ENCODE results near the gene PSMD13.

PSMD13 gene

DNA sequence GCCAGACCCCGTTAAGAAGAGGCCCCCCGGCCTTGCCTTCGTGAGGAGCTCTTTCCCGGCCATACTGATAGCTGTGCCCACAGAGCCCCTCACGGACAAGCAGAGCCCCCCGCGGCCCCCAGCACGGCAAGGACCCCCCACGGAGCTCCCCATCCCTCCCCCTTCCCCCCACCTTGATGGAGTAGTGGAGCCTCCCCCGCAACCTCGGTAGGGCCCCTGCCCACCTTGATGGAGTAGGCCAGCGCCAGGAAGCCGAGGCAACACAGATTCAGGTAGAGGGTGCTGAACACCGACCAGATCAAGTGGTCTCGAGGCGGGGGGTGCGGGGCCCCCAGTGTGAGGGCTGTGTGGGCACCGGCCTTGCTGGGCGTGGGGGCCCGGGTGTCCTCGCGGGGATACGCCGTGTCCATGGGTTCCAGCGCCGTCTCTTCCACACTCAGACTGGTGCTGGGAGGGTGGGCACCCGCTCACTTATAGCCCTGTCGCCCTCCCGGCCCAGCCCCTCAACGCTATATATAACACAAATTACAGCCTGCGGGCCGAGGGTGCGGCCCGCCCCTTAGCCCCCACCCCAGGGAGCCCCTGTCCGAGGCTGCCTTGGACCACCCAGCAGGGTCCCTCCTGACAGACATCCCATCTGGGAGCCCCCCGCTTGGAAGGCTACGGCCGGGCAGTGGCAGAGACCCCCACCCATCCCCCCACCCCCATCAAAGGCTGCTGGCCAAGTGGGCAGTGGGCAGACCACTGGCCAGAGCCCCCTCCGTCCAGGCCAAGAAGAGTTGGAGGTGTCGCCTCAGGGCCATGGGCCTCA lies 62.5 kb downstream of the PSMD13 start, which contains the start of gene IFITM5:
Gene IFITM5 (minus strand): TSS at position 446 of the 811 bp plus-strand sequence. CDS start 36 bp downstream, at position 410.
- TF ChIP-seq, protein P1, sequence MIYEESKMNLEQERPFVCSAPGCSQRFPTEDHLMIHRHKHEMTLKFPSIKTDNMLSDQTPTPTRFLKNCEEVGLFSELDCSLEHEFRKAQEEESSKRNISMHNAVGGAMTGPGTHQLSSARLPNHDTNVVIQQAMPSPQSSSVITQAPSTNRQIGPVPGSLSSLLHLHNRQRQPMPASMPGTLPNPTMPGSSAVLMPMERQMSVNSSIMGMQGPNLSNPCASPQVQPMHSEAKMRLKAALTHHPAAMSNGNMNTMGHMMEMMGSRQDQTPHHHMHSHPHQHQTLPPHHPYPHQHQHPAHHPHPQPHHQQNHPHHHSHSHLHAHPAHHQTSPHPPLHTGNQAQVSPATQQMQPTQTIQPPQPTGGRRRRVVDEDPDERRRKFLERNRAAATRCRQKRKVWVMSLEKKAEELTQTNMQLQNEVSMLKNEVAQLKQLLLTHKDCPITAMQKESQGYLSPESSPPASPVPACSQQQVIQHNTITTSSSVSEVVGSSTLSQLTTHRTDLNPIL (CRISPR knock-in tag; IDR thresholded peaks at IDR 0.05; ENCODE audit: low read depth), result no peak
- no peak for TF ChIP-seq CSDC2 (CRISPR knock-in tag; IDR thresholded peaks at IDR 0.05)
- no peak for TF ChIP-seq ZNF8 (CRISPR knock-in tag; IDR thresholded peaks at IDR 0.05)
- TF ChIP-seq ZNF565 (CRISPR knock-in tag; conservative IDR thresholded peaks at IDR 0.05; ENCODE audit: low read depth), result no peak
- TF ChIP-seq, protein P2, sequence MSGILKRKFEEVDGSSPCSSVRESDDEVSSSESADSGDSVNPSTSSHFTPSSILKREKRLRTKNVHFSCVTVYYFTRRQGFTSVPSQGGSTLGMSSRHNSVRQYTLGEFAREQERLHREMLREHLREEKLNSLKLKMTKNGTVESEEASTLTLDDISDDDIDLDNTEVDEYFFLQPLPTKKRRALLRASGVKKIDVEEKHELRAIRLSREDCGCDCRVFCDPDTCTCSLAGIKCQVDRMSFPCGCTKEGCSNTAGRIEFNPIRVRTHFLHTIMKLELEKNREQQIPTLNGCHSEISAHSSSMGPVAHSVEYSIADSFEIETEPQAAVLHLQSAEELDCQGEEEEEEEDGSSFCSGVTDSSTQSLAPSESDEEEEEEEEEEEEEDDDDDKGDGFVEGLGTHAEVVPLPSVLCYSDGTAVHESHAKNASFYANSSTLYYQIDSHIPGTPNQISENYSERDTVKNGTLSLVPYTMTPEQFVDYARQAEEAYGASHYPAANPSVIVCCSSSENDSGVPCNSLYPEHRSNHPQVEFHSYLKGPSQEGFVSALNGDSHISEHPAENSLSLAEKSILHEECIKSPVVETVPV (CRISPR knock-in tag; IDR thresholded peaks at IDR 0.05), result no peak
- no peak for TF ChIP-seq SNAI2 (CRISPR knock-in tag; IDR thresholded peaks at IDR 0.05)
- ATAC-seq, result no peak

DNA sequence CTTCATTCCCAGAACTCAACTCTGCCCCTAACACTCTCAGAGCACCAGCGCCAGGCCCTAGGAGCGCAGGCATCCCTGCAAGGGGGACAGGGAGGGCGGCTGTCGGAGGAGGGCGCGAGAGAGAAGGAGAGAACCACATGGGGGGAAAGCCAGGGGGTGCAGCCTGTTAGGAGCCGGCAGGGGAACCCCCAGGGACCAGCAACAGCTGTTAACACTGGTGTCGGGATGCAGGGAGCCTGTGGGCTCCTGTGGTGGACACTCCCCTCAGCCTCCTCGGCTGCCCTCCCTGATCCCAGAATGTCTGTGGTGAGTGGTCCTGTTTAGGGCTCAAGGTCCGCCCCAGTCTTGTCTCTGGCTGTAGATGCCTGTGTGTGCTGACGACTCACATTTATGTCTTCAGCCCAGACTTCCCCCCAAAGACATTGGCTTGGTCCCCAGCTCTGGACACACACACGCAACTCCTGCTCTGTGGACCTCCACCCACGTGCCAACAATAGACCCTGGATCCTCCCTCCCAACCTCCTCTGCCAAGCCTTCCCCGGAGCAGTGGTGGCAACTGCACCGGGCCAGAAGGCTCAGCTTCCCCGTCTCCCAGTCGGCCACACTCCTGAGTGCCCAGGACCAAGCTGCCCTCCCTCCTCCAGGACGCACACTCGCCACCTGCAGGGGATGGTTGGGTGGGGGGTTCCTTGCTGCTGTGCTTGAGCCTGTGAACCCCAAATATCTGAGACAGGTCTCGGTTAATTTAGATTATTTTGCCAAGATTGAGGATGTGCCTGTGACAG lies 63.4 kb downstream of the PSMD13 start:
- TF ChIP-seq ZNF70 (CRISPR knock-in tag; IDR thresholded peaks at IDR 0.05) (no peak), ZFP3 (CRISPR knock-in tag; IDR thresholded peaks at IDR 0.05) (no peak), ZC3H10 (CRISPR knock-in tag; IDR thresholded peaks at IDR 0.05) (no peak), RARB (CRISPR knock-in tag; IDR thresholded peaks at IDR 0.05) (no peak), PPARA (CRISPR knock-in tag; IDR thresholded peaks at IDR 0.05; ENCODE audit: borderline replicate concordance) (no peak), BACH2 (CRISPR knock-in tag; IDR thresholded peaks at IDR 0.05; ENCODE audit: borderline replicate concordance) (no peak), CSDC2 (CRISPR knock-in tag; IDR thresholded peaks at IDR 0.05) (no peak), ZNF8 (CRISPR knock-in tag; IDR thresholded peaks at IDR 0.05) (no peak), ZNF565 (CRISPR knock-in tag; conservative IDR thresholded peaks at IDR 0.05; ENCODE audit: low read depth) (no peak), ISL1 (CRISPR knock-in tag; IDR thresholded peaks at IDR 0.05) (no peak), GLIS3 (CRISPR knock-in tag; IDR thresholded peaks at IDR 0.05) (no peak), ZFP30 (CRISPR knock-in tag; IDR thresholded peaks at IDR 0.05) (no peak), SNAI2 (CRISPR knock-in tag; IDR thresholded peaks at IDR 0.05) (no peak)
- TF ChIP-seq, protein P1 (CRISPR knock-in tag; IDR thresholded peaks at IDR 0.05; ENCODE audit: low read depth), result no peak
- TF ChIP-seq, protein P3, sequence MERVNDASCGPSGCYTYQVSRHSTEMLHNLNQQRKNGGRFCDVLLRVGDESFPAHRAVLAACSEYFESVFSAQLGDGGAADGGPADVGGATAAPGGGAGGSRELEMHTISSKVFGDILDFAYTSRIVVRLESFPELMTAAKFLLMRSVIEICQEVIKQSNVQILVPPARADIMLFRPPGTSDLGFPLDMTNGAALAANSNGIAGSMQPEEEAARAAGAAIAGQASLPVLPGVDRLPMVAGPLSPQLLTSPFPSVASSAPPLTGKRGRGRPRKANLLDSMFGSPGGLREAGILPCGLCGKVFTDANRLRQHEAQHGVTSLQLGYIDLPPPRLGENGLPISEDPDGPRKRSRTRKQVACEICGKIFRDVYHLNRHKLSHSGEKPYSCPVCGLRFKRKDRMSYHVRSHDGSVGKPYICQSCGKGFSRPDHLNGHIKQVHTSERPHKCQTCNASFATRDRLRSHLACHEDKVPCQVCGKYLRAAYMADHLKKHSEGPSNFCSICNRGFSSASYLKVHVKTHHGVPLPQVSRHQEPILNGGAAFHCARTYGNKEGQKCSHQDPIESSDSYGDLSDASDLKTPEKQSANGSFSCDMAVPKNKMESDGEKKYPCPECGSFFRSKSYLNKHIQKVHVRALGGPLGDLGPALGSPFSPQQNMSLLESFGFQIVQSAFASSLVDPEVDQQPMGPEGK (CRISPR knock-in tag; IDR thresholded peaks at IDR 0.05; ENCODE audit: borderline replicate concordance), result no peak
- TF ChIP-seq, protein P4, sequence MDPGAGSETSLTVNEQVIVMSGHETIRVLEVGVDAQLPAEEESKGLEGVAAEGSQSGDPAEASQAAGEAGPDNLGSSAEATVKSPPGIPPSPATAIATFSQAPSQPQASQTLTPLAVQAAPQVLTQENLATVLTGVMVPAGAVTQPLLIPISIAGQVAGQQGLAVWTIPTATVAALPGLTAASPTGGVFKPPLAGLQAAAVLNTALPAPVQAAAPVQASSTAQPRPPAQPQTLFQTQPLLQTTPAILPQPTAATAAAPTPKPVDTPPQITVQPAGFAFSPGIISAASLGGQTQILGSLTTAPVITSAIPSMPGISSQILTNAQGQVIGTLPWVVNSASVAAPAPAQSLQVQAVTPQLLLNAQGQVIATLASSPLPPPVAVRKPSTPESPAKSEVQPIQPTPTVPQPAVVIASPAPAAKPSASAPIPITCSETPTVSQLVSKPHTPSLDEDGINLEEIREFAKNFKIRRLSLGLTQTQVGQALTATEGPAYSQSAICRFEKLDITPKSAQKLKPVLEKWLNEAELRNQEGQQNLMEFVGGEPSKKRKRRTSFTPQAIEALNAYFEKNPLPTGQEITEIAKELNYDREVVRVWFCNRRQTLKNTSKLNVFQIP (CRISPR knock-in tag; IDR thresholded peaks at IDR 0.05; ENCODE audit: borderline replicate concordance, low read depth), result no peak
- ATAC-seq, result peak; percentile 15

All from SK-N-SH treated with all-trans-retinoic acid at 6 μM for 48 hours (cell line).